ENCODE data around the gene BIN2. TPM values are rescaled to one million over a fixed set of nuclear protein-coding genes. Genes with fewer than 3 reads are reported as not detected.

BIN2 gene
- polyA plus RNA-seq, 1 experiment: 0.04 TPM

DNA sequence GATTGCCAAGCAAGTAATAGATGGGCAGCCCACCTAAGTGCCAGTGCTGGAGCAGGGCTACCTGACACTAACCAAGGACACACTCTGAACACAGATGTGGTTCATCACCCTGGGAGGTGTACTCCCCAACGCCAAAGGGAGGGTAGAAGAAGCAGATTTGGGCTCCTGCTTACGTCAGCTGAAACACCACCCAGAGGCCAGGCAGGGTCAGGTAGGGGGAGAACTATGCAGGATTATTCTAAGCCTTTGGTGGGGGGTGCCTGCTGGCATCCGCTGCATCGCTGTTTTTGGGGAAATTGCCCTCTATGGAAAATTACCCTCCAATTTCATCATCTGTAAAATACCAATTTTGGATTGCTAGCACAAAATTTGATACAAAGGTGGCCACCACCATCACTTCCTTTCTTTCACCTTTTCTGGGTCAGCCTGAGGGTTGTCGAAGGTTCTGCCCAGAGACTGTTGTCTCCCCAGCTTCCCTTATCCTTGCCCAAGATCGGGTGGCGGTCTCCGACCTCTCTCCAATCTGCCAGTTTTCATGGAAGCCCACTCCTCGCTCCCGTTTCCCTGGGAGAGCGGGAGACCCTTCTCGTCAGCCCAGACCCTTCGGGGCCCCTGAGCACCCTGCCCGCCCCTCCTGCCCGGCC lies 535 bp downstream of the BIN2 start:
- ChIA-PET POLR2A (no interaction called here), CTCF (interaction anchor here (1.5 kb wide), 1 partner anchor 18 kb away, joined by 5 read pairs; no protein-coding TSS in a partner anchor)
- Histone ChIP-seq H3K4me3 (ENCODE audit: low read depth, low read length) (no peak overlapping the region), H3K9me3 (ENCODE audit: control insufficient read depth, insufficient read depth, low read length) (no peaks in the 10 kb centered on the region), H3K27ac (ENCODE audit: low read depth, low read length) (no peak overlapping the region), H3K27me3 (ENCODE audit: control insufficient read depth, insufficient read depth, low read length) (no peaks in the 10 kb centered on the region)
- no peak for DNase-seq (ENCODE audit: low read depth, low spot score)
- TF ChIP-seq, protein P1, sequence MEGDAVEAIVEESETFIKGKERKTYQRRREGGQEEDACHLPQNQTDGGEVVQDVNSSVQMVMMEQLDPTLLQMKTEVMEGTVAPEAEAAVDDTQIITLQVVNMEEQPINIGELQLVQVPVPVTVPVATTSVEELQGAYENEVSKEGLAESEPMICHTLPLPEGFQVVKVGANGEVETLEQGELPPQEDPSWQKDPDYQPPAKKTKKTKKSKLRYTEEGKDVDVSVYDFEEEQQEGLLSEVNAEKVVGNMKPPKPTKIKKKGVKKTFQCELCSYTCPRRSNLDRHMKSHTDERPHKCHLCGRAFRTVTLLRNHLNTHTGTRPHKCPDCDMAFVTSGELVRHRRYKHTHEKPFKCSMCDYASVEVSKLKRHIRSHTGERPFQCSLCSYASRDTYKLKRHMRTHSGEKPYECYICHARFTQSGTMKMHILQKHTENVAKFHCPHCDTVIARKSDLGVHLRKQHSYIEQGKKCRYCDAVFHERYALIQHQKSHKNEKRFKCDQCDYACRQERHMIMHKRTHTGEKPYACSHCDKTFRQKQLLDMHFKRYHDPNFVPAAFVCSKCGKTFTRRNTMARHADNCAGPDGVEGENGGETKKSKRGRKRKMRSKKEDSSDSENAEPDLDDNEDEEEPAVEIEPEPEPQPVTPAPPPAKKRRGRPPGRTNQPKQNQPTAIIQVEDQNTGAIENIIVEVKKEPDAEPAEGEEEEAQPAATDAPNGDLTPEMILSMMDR (IDR thresholded peaks at IDR 0.05; ENCODE audit: low read depth, low read length): no peak

DNA sequence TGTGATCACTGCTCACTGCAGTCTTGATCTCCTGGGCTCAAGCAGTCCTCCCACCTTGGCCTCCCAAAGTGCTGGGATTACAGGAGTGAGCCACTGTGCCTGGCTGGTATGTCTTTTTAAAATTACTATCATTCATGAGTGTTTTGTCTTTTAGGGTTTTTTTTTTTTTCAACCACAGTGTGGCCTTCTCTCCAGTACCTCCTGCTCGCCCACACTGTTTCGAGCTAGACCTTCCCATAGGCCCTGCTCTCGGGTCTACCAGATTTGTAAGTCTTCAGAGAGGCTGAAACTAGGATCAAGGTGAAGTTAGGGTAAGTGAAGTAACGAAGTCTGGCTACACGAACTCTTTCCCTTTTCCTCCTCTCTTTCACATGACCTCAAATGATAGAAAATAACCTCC lies 1.5 kb downstream of the BIN2 start:
- TF ChIP-seq, protein P1 (IDR thresholded peaks at IDR 0.05; ENCODE audit: low read depth, low read length): no peak
- Histone ChIP-seq H3K27ac (ENCODE audit: low read depth, low read length) (no peak overlapping the region), H3K4me3 (ENCODE audit: low read depth, low read length) (no peak overlapping the region), H3K9me3 (ENCODE audit: control insufficient read depth, insufficient read depth, low read length) (no peaks in the 10 kb centered on the region), H3K27me3 (ENCODE audit: control insufficient read depth, insufficient read depth, low read length) (no peaks in the 10 kb centered on the region)
- no peak for DNase-seq (ENCODE audit: low read depth, low spot score)
- CTCF ChIA-PET: interaction anchor here (0.6 to 1.5 kb wide), 2 partner anchors 10 to 18 kb away, joined by 3 to 5 read pairs; no protein-coding TSS in a partner anchor
- POLR2A ChIA-PET: no interaction called here

DNA sequence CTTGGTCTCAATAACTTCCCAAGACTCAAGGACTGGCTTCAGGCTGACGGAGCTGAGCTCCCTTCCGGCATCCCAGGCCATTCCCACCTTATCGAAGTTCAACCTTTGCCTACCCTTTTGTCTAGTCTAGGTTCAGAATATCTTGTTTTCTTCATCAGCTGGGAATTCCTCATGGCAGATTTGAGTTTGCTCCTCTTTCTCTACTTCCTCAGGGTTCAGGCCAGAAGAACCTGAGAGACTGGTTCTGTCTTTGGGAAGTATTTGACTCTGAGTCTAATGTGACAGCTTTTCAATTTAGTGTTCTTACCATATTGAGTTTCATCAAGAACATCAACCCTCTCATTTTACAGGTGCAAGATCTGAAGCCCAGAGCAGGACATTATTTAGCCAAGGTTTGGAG lies 2.1 kb downstream of the BIN2 start:
- Histone ChIP-seq H3K27ac (ENCODE audit: low read depth, low read length) (no peak overlapping the region), H3K4me3 (ENCODE audit: low read depth, low read length) (no peak overlapping the region), H3K27me3 (ENCODE audit: control insufficient read depth, insufficient read depth, low read length) (no peaks in the 10 kb centered on the region), H3K9me3 (ENCODE audit: control insufficient read depth, insufficient read depth, low read length) (no peaks in the 10 kb centered on the region)
- ChIA-PET CTCF (interaction anchor here (1.5 kb wide), 1 partner anchor 19 kb away, joined by 5 read pairs; no protein-coding TSS in a partner anchor), POLR2A (no interaction called here)
- no peak for DNase-seq (ENCODE audit: low read depth, low spot score)
- TF ChIP-seq, protein P1 (IDR thresholded peaks at IDR 0.05; ENCODE audit: low read depth, low read length): no peak

GRCh38 chr12:51320695-51321320 lies 3.2 kb downstream of the BIN2 start:
- H3K9me3 ChIP-seq (ENCODE audit: control insufficient read depth, insufficient read depth, low read length): no peaks in the 10 kb centered on the region
- POLR2A ChIA-PET: interaction anchor here (0.6 kb wide), 1 partner anchor 238 kb away, joined by 4 read pairs; the partner anchor contains the start of gene CSRNP2
- TF ChIP-seq, protein P1 (IDR thresholded peaks at IDR 0.05; ENCODE audit: low read depth, low read length): no peak
- no peak overlapping the region for H3K4me3 ChIP-seq (ENCODE audit: low read depth, low read length)
- H3K27ac ChIP-seq (ENCODE audit: low read depth, low read length): no peak overlapping the region
- CTCF ChIA-PET: interaction anchor here (0.6 kb wide), 1 partner anchor 22 kb away, joined by 3 read pairs; no protein-coding TSS in a partner anchor
- no peak for DNase-seq (ENCODE audit: low read depth, low spot score)
- no peaks in the 10 kb centered on the region for H3K27me3 ChIP-seq (ENCODE audit: control insufficient read depth, insufficient read depth, low read length)

DNA sequence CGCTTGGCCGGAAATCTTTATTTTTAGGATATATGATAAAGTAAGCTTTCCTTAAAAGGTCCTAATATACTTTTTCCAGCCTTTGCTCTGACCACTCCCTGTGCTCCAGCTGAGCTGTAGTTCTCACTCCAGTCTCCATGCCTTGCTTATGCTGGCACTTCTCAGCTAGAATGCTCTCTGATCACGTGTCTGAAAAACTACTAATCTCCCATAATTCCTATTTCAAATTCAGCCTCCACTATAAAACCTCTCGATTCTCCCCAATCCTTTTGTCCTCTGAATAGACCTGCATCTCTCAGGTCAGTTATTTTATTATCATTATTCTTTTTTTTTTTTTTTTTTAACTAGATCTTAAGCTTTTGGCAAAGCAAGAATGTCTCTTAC lies 3.7 kb downstream of the BIN2 start:
- ChIA-PET CTCF (interaction anchor here (0.6 kb wide), 1 partner anchor 22 kb away, joined by 3 read pairs; no protein-coding TSS in a partner anchor), POLR2A (interaction anchor here (0.6 kb wide), 1 partner anchor 237 kb away, joined by 4 read pairs; the partner anchor contains the start of gene CSRNP2)
- Histone ChIP-seq H3K27me3 (ENCODE audit: control insufficient read depth, insufficient read depth, low read length) (no peaks in the 10 kb centered on the region), H3K9me3 (ENCODE audit: control insufficient read depth, insufficient read depth, low read length) (no peaks in the 10 kb centered on the region), H3K27ac (ENCODE audit: low read depth, low read length) (no peak overlapping the region), H3K4me3 (ENCODE audit: low read depth, low read length) (no peak overlapping the region)
- TF ChIP-seq, protein P1 (IDR thresholded peaks at IDR 0.05; ENCODE audit: low read depth, low read length): no peak
- DNase-seq (ENCODE audit: low read depth, low spot score): no peak

All from AG04450 (cell line).